GM12878 (cell line): ENCODE measurements around the gene NR2F2. TPM values are rescaled to one million over a fixed set of nuclear protein-coding genes. Genes with fewer than 3 reads are reported as not detected.

Experiments
- ATAC-seq: fragments of 200-7000 bp; cut with Tn5 transposase; 3 replicates; pipeline ENCODE4 v1.9.1; 2020; ENCODE audit warnings: mild to moderate bottlenecking, moderate library complexity
- BruUV-seq: library from RNA; stranded (reverse); fragments of 400-500 nt; replicated peaks from 2 replicates; lab custom pipeline; 2021; lab: Mats Ljungman, UMichigan
- CTCF ChIA-PET: fragments of 300-600 bp; sonication (Branson Sonifier 250); formaldehyde crosslinking; extraction: SDS; loops from one replicate; lab custom pipeline; 2021; ENCODE audit warnings: inconsistent platforms; lab: Yijun Ruan, JAX
- POLR2A ChIA-PET: fragments of 350-600 bp; formaldehyde crosslinking; extraction: SDS; loops from one replicate; lab custom pipeline; 2021; ENCODE audit warnings: inconsistent platforms; lab: Charles Lee
- RAD21 ChIA-PET: fragments of 300-600 bp; sonication (Branson Sonifier 250); formaldehyde crosslinking; loops from one replicate; lab custom pipeline; 2023; ENCODE audit warnings: antibody characterized with exemption; ENCODE audit not compliant: unreplicated experiment; lab: Charles Lee
- SMC1A ChIA-PET: fragments of 300-600 bp; sonication (Branson Sonifier 250); formaldehyde crosslinking; loops from one replicate; lab custom pipeline; 2023; ENCODE audit not compliant: unreplicated experiment, uncharacterized antibody; lab: Charles Lee
- DNase-seq: peaks from one replicate; pipeline ENCODE4 v3.0.0-alpha.2; 2011; ENCODE audit warnings: low read depth, low spot score
- FAIRE-seq: peaks from 3 replicates; lab custom pipeline; 2011; peaks lifted over from hg19 to GRCh38; lab: Jason Lieb, UNC
- H2AFZ ChIP-seq: 2 replicates; pipeline ENCODE4 v1.6.0; 2011; ENCODE audit warnings: low read depth, low read length, control low read depth; ENCODE audit not compliant: control insufficient read depth
- H3K27ac ChIP-seq: 2 replicates; pipeline ENCODE4 v1.5.1; 2011; ENCODE audit warnings: control low read depth; ENCODE audit not compliant: control insufficient read depth, insufficient read depth
- H3K27me3 ChIP-seq, 2 experiments: replicated peaks in 1 of 2; 2 replicates each; pipeline versions ENCODE4 v1.6.0 to v1.6.1; 2011; ENCODE audit warnings: low read length in 1 of 2; ENCODE audit not compliant: control insufficient read depth in 2 of 2, insufficient read depth in 2 of 2
- H3K36me3 ChIP-seq, 2 experiments: 2 replicates each; pipeline ENCODE4 v1.5.1; 2011; ENCODE audit warnings: low read length in 1 of 2; ENCODE audit not compliant: control insufficient read depth in 2 of 2, insufficient read depth in 2 of 2
- H3K4me1 ChIP-seq: 2 replicates; pipeline ENCODE4 v1.6.1; 2011; ENCODE audit warnings: mild to moderate bottlenecking, low read length, moderate library complexity, mixed read lengths; ENCODE audit not compliant: control insufficient read depth, insufficient read depth
- H3K4me2 ChIP-seq: 2 replicates; pipeline ENCODE4 v1.6.0; 2011; ENCODE audit warnings: control low read depth; ENCODE audit not compliant: control insufficient read depth, insufficient read depth
- H3K4me3 ChIP-seq: fragments of 200-600 bp; sonication (generic); 2 replicates; pipeline ENCODE4 v1.5.1; 2016
- H3K79me2 ChIP-seq: 2 replicates; pipeline ENCODE4 v1.6.0; 2011; ENCODE audit warnings: low read length; ENCODE audit not compliant: control insufficient read depth, insufficient read depth
- H3K9ac ChIP-seq: 2 replicates; pipeline ENCODE4 v1.8.0; 2011; ENCODE audit warnings: low read length, control low read depth, mixed read lengths; ENCODE audit not compliant: control insufficient read depth, insufficient read depth
- H3K9me3 ChIP-seq: replicated peaks from 3 replicates; pipeline ENCODE4 v1.5.1; 2011; ENCODE audit warnings: mild to moderate bottlenecking, low read length; ENCODE audit not compliant: control insufficient read depth, insufficient read depth
- H4K20me1 ChIP-seq: 2 replicates; pipeline ENCODE4 v1.6.0; 2011; ENCODE audit not compliant: control insufficient read depth, insufficient read depth
- ATF2 ChIP-seq: IDR thresholded peaks from 2 replicates; pipeline ENCODE4 v1.6.1; 2012; ENCODE audit warnings: low read length, inconsistent platforms
- CEBPB ChIP-seq, 2 experiments: fragments of 150-350 bp in 1 of 2; IDR thresholded peaks; 2 replicates each; pipeline ENCODE4 v1.6.1; 2012 to 2014; ENCODE audit warnings: low read depth in 2 of 2, low read length in 2 of 2, borderline replicate concordance in 1 of 2, inconsistent platforms in 1 of 2
- CHD2 ChIP-seq: IDR thresholded peaks from 2 replicates; pipeline ENCODE4 v1.6.1; 2011; ENCODE audit warnings: low read depth, low read length, improper control_type of control experiment, borderline replicate concordance
- ESRRA ChIP-seq: IDR thresholded peaks from 2 replicates; pipeline ENCODE4 v1.6.1; 2012; ENCODE audit warnings: mild to moderate bottlenecking, low read length, improper control_type of control experiment
- FOXK2 ChIP-seq: fragments of 450-650 bp; IDR thresholded peaks from 2 replicates; pipeline ENCODE4 v1.6.1; 2017; ENCODE audit warnings: mild to moderate bottlenecking, moderate library complexity
- HDAC6 ChIP-seq: fragments of 200-600 bp; sonication (generic); IDR thresholded peaks from one replicate; pipeline ENCODE4 v1.8.0; 2017; ENCODE audit warnings: antibody characterized with exemption; ENCODE audit not compliant: unreplicated experiment
- IRF5 ChIP-seq: fragments of 450-650 bp; IDR thresholded peaks from 2 replicates; pipeline ENCODE4 v1.6.1; 2017; ENCODE audit warnings: borderline replicate concordance
- JUND ChIP-seq: IDR thresholded peaks from 2 replicates; pipeline ENCODE4 v1.6.1; 2012; ENCODE audit warnings: low read depth, mild to moderate bottlenecking, low read length, improper control_type of control experiment, moderate library complexity
- MEF2A ChIP-seq: IDR thresholded peaks from 2 replicates; pipeline ENCODE4 v1.6.1; 2011; ENCODE audit warnings: low read depth, mild to moderate bottlenecking, low read length, moderate library complexity; ENCODE audit not compliant: insufficient read depth
- NR2C2 ChIP-seq: IDR thresholded peaks from 2 replicates; pipeline ENCODE4 v1.6.1; 2011; ENCODE audit warnings: borderline replicate concordance, low read depth; ENCODE audit not compliant: control insufficient read depth, insufficient read length
- NR2F1 ChIP-seq: fragments of 450-650 bp; conservative IDR thresholded peaks from 2 replicates; pipeline ENCODE4 v1.6.1; 2017; ENCODE audit warnings: mild to moderate bottlenecking
- POU2F2 ChIP-seq: IDR thresholded peaks from 3 replicates; pipeline ENCODE4 v1.6.1; 2011; ENCODE audit warnings: low read depth, mild to moderate bottlenecking, low read length, borderline replicate concordance
- RFX5 ChIP-seq: IDR thresholded peaks from 2 replicates; pipeline ENCODE4 v1.6.1; 2011; ENCODE audit warnings: low read depth, low read length, improper control_type of control experiment
- SREBF2 ChIP-seq: IDR thresholded peaks from 2 replicates; pipeline ENCODE4 v1.6.1; 2012; ENCODE audit warnings: mild to moderate bottlenecking, low read length
- TARDBP ChIP-seq: IDR thresholded peaks from 2 replicates; pipeline ENCODE4 v1.6.1; 2016; ENCODE audit warnings: borderline replicate concordance
- TBL1XR1 ChIP-seq: IDR thresholded peaks from 2 replicates; pipeline ENCODE4 v1.6.1; 2012; ENCODE audit warnings: low read depth, low read length, improper control_type of control experiment
- ZBED1 ChIP-seq: IDR thresholded peaks from 2 replicates; pipeline ENCODE4 v1.6.1; 2016; ENCODE audit warnings: borderline replicate concordance
- WGBS: methylation state at CpG from one replicate; pipeline ENCODE4 v1.1.6; 2016; ENCODE audit warnings: low lambda C conversion rate; ENCODE audit not compliant: insufficient replicate concordance, insufficient coverage; ENCODE audit errors: missing lambda C conversion rate; 5-methylcytosine and 5-hydroxymethylcytosine counted together
- in situ Hi-C: fragments of 300-500 bp; cut with MboI; formaldehyde crosslinking; loops from 9 replicates; pipeline ENCODE4 v1.14.3; 2018; ENCODE audit warnings: mixed read lengths
- intact Hi-C: fragments of 100-400 bp; cut with micrococcal nuclease; formaldehyde crosslinking; loops from one replicate; pipeline ENCODE4 v1.14.2; 2022; ENCODE audit not compliant: unreplicated experiment
- polyA plus RNA-seq, 11 experiments: library from polyadenylated mRNA; depleted of rRNA in 4 of 11; unstranded in 6 of 11; stranded (reverse) in 5 of 11; fragments of >200 nt; fragmentation: Nextera tagmentation in 4 of 11; fragmentation: Illumina TruSeq in 1 of 11; extraction: Ambion mirVana in 4 of 11; extraction: Trizol in 1 of 11; gene quantifications; 1 replicate in 1 of 11; 2 replicates in 10 of 11; pipeline versions ENCODE4 v1.2.1 to v1.2.3, GENCODE V29; 2011 to 2016; ENCODE audit warnings: inconsistent platforms in 2 of 11, missing spikeins in 2 of 11, low read depth in 1 of 11
- total RNA-seq, 4 experiments: library from RNA; depleted of rRNA in 3 of 4; stranded (reverse); fragments of >200 nt in 3 of 4; fragmentation: Illumina TruSeq in 1 of 4; extraction: Trizol in 1 of 4; gene quantifications; 2 replicates each; pipeline versions ENCODE4 v1.2.1 to v1.2.3, GENCODE V29; 2013 to 2021

The NR2F2 gene
- total and polyA plus RNA-seq, 10 of the 15 experiments (the other 5 are each of a cell fraction or from before 2014, with no cell fraction given) = 1.1 to 10.1 (median 3.2) TPM

- no peak for TF ChIP-seq JUND
- TF ChIP-seq ZBED1 = no peak
These were observed 54.7 kb downstream of the NR2F2 start (continued) for GRCh38 chr15:96385195-96385594.

GRCh38 chr15:96388673-96389072 is 58.2 kb downstream of the NR2F2 start:
- FAIRE-seq (no peak), ATAC-seq (no peak)
- RAD21 ChIA-PET = interaction anchor here (1.1 kb wide), 1 partner anchor 102 kb away, joined by 3 read pairs; no protein-coding TSS in a partner anchor
- no peaks in the 10 kb centered on the region for H4K20me1 ChIP-seq
- TF ChIP-seq FOXK2 = no peak
- no peak for TF ChIP-seq CHD2
- no peak for TF ChIP-seq IRF5
- no peak for TF ChIP-seq CEBPB (IDR thresholded peaks at IDR 0.05; ENCODE audit: borderline replicate concordance in 1 of 2, low read depth in 2 of 2, low read length in 2 of 2)
- TF ChIP-seq SREBF2 = no peak
- TF ChIP-seq MEF2A = no peak
- no peak for TF ChIP-seq NR2F1
- TF ChIP-seq TBL1XR1 = no peak
- TF ChIP-seq ATF2 = no peak
- TF ChIP-seq TARDBP = no peak
- no peak for TF ChIP-seq HDAC6
- TF ChIP-seq NR2C2 = no peak
- no peak for TF ChIP-seq ESRRA
- no peak for TF ChIP-seq POU2F2
- TF ChIP-seq RFX5 = no peak
- TF ChIP-seq, all 136 proteins: peak for 0
- SMC1A ChIA-PET = no interaction called here
- Histone ChIP-seq H3K4me1 (no peaks in the 10 kb centered on the region), H3K4me3 (no peak overlapping the region), H3K36me3 (no peaks in the 10 kb centered on the region), H3K4me2 (no peak overlapping the region), H3K9ac (no peak overlapping the region), H3K27me3 (no peaks in the 10 kb centered on the region), H2AFZ (no peak overlapping the region), H3K27ac (no peak overlapping the region), H3K79me2 (no peaks in the 10 kb centered on the region), H3K9me3 (no peaks in the 10 kb centered on the region)
- CTCF ChIA-PET = no interaction called here
- POLR2A ChIA-PET = interaction anchor here (0.5 kb wide), 1 partner anchor 60 kb away, joined by 4 read pairs; no protein-coding TSS in a partner anchor
- 9% methylated on average over 1 of the region's 1 CpG for WGBS
- no TSS peak for BruUV-seq
- intact Hi-C loops = no loop called here
- in situ Hi-C loops = no loop called here
- no peak for DNase-seq
